ENCODE data around the gene RMC1. TPM values are rescaled to one million over a fixed set of nuclear protein-coding genes. Genes with fewer than 3 reads are reported as not detected.
A peak's percentile ranks its signal among the peaks of the same experiment; 100 is the strongest.

RMC1 gene
- total RNA-seq, 4 donors from 2014 or later: 24.9 to 41.0 (median 31.0) TPM

GRCh38 chr18:23501626-23502025 lies 1.7 kb upstream of the RMC1 start:
- TF ChIP-seq POLR2AphosphoS5 (IDR thresholded peaks at IDR 0.05) (no peak), EP300 (IDR thresholded peaks at IDR 0.05) (no peak), POLR2A (IDR thresholded peaks at IDR 0.05; ENCODE audit: low read depth) (no peak)
- TF ChIP-seq, protein P1, sequence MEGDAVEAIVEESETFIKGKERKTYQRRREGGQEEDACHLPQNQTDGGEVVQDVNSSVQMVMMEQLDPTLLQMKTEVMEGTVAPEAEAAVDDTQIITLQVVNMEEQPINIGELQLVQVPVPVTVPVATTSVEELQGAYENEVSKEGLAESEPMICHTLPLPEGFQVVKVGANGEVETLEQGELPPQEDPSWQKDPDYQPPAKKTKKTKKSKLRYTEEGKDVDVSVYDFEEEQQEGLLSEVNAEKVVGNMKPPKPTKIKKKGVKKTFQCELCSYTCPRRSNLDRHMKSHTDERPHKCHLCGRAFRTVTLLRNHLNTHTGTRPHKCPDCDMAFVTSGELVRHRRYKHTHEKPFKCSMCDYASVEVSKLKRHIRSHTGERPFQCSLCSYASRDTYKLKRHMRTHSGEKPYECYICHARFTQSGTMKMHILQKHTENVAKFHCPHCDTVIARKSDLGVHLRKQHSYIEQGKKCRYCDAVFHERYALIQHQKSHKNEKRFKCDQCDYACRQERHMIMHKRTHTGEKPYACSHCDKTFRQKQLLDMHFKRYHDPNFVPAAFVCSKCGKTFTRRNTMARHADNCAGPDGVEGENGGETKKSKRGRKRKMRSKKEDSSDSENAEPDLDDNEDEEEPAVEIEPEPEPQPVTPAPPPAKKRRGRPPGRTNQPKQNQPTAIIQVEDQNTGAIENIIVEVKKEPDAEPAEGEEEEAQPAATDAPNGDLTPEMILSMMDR (IDR thresholded peaks at IDR 0.05): no peak
- H3K9me3 ChIP-seq: no peaks in the 10 kb centered on the region
- 88% methylated on average over 6 of the region's 6 CpGs for WGBS
- no peak for DNase-seq (ENCODE audit: extremely low spot score)
- H3K4me3 ChIP-seq: no peak overlapping the region
- no peaks in the 10 kb centered on the region for H3K27me3 ChIP-seq
- peaks cover 0 to 6% (median 0%) of the 10 kb centered on the region in 4 donors for H3K36me3 ChIP-seq
- peaks cover 19 to 47% (median 44%) of the 10 kb centered on the region in 4 donors for H3K4me1 ChIP-seq
- no peak overlapping the region for H3K27ac ChIP-seq (replicated peaks in 1 of 4)
- intact Hi-C loops (cut with DNase I): loop anchor here (5.0 to 10.0 kb wide), 2 partner anchors 47 to 86 kb away; partner anchors contain the start of genes NPC1 and RIOK3

GRCh38 chr18:23502516-23503037 lies 734 bp upstream of the RMC1 start:
- Histone ChIP-seq H3K4me3 (peak overlapping the region; percentile 93 to 98 (median 96)), H3K36me3 (peaks cover 0 to 15% (median 2%) of the 10 kb centered on the region in 4 donors), H3K27me3 (no peaks in the 10 kb centered on the region), H3K9me3 (no peaks in the 10 kb centered on the region), H3K4me1 (peaks cover 19 to 57% (median 54%) of the 10 kb centered on the region in 4 donors), H3K27ac (replicated peaks in 1 of 4) (peak overlapping the region; percentile 88 to 97 (median 92))
- no peak for DNase-seq (ENCODE audit: extremely low spot score)
- intact Hi-C loops (cut with DNase I): loop anchor here (5.0 to 10.0 kb wide), 2 partner anchors 48 to 85 kb away; partner anchors contain the start of genes NPC1 and RIOK3
- 21% methylated on average over 6 of the region's 6 CpGs for WGBS
- TF ChIP-seq POLR2AphosphoS5 (IDR thresholded peaks at IDR 0.05) (no peak), EP300 (IDR thresholded peaks at IDR 0.05) (no peak), POLR2A (IDR thresholded peaks at IDR 0.05; ENCODE audit: low read depth) (no peak)
- TF ChIP-seq, protein P1 (IDR thresholded peaks at IDR 0.05): no peak

- Histone ChIP-seq H3K27me3 (no peaks in the 10 kb centered on the region), H3K36me3 (peaks cover 0 to 28% (median 10%) of the 10 kb centered on the region in 4 donors), H3K27ac (replicated peaks in 1 of 4) (peak overlapping the region; percentile 88 to 97 (median 92)), H3K4me1 (peaks cover 19 to 60% (median 59%) of the 10 kb centered on the region in 4 donors), H3K9me3 (no peaks in the 10 kb centered on the region), H3K4me3 (peak overlapping the region; percentile 93 to 98 (median 96))
- intact Hi-C loops (cut with DNase I): loop anchor here (5.0 to 10.0 kb wide), 2 partner anchors 49 to 83 kb away; partner anchors contain the start of genes NPC1 and RIOK3
- 2% methylated on average over 19 of the region's 21 CpGs for WGBS
- TF ChIP-seq, protein P1 (IDR thresholded peaks at IDR 0.05): no peak
- no peak for TF ChIP-seq POLR2A (IDR thresholded peaks at IDR 0.05; ENCODE audit: low read depth)
- TF ChIP-seq EP300 (IDR thresholded peaks at IDR 0.05): no peak
- TF ChIP-seq POLR2AphosphoS5 (IDR thresholded peaks at IDR 0.05): no peak
- no peak for DNase-seq (ENCODE audit: extremely low spot score)
Observed at GRCh38 chr18:23503963-23504344, 643 bp downstream of the RMC1 start.

DNA sequence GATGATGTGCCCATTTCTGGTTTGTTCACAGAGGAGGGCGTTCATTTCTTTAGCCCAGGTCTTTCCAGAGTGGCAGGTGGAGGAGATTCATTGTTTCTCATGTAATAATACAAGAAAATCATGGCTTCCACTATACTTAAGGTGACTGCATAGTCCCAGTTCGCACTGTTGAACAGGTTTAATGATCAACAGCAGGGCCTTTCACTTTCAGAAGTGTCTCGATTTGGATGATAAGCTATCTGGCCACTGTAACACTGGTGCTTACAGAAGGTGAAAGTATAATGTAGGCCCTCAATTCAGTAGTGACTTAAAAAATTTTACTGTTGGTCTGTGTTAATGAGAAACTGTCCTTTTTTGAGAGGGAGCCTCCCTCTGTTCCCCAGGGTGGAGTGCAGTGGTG lies 1.4 kb downstream of the RMC1 start:
- DNase-seq (ENCODE audit: extremely low spot score): no peak
- H3K9me3 ChIP-seq: no peaks in the 10 kb centered on the region
- peaks cover 19 to 58% (median 54%) of the 10 kb centered on the region in 4 donors for H3K4me1 ChIP-seq
- peak overlapping the region; percentile 93 to 98 (median 96) for H3K4me3 ChIP-seq
- no peak for TF ChIP-seq POLR2A (IDR thresholded peaks at IDR 0.05; ENCODE audit: low read depth)
- TF ChIP-seq EP300 (IDR thresholded peaks at IDR 0.05): no peak
- TF ChIP-seq, protein P1 (IDR thresholded peaks at IDR 0.05): no peak
- TF ChIP-seq POLR2AphosphoS5 (IDR thresholded peaks at IDR 0.05): no peak
- intact Hi-C loops (cut with DNase I): loop anchor here (5.0 to 10.0 kb wide), 2 partner anchors 50 to 83 kb away; partner anchors contain the start of genes NPC1 and RIOK3
- WGBS: 83% methylated on average over 3 of the region's 3 CpGs
- H3K27ac ChIP-seq (replicated peaks in 1 of 4): peak overlapping the region in 2 of 4 donors; percentile 88 to 96
- H3K36me3 ChIP-seq: peaks cover 4 to 36% (median 17%) of the 10 kb centered on the region in 4 donors
- H3K27me3 ChIP-seq: no peaks in the 10 kb centered on the region
